AG04449 (cell line): ENCODE results near the gene CR1L.
"Not testable (repeated sequence)": the region's sequence is repeated elsewhere in the genome, so short reads cannot be mapped to it uniquely, and the experiment has no call there.

Source experiments
- CTCF ChIA-PET: fragments of 350-600 bp; formaldehyde crosslinking; extraction: SDS; loops from one replicate; lab custom pipeline; 2021; ENCODE audit warnings: antibody characterized with exemption; lab: Yijun Ruan, JAX
- POLR2A ChIA-PET: fragments of 400-600, 350-600 bp; formaldehyde crosslinking; extraction: SDS; loops from one replicate; lab custom pipeline; 2020; ENCODE audit warnings: antibody characterized with exemption, inconsistent platforms; lab: Yijun Ruan, JAX
- DNase-seq: peaks from one replicate; pipeline ENCODE4 v3.0.0-alpha.2; 2010; ENCODE audit warnings: low read depth, low spot score
- H3K4me3 ChIP-seq: 2 replicates; pipeline ENCODE4 v1.5.1; 2011; ENCODE audit warnings: low read depth, mild to moderate bottlenecking, control low read depth, low read length
- TF ChIP-seq, protein P1 (sequence below): IDR thresholded peaks from one replicate; pipeline ENCODE4 v1.5.1; 2011; ENCODE audit warnings: mild to moderate bottlenecking, moderate library complexity, low read length, control low read depth, inconsistent platforms; ENCODE audit not compliant: insufficient read depth; ENCODE audit errors: missing control alignments

Gene CR1L

DNA sequence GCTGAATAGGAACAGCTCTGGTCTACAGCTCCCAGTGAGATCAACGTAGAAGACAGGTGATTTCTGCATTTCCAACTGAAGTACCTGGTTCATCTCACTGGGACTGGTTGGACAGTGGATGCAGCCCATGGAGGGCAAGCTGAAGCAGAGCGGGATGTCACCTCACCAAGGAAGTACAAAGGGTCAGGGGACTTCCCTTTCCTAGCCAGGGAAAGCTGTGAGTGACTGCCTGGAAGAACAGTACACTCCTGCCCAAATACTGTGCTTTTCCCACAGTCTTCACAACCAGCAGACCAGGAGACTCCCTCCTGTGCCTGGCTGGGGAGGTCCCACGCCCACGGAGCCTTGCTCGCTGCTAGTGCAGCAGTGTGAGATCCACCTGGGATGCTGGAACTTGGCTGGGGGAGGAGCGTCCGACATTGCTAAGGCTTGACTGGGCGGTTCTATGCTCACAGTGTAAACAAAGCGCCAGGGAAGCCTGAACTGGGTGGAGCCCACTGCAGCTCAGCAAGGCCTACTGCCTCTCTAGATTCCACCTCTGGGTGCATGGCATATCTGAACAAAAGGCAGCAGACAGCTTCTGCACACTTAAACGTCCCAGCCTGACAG is 14.7 kb downstream of the CR1L start:
- H3K4me3 ChIP-seq, result no peak overlapping the region
- CTCF ChIA-PET, result interaction anchor here (1.1 kb wide), 1 partner anchor 138 kb away, joined by 5 read pairs; no protein-coding TSS in a partner anchor
- TF ChIP-seq, protein P1, sequence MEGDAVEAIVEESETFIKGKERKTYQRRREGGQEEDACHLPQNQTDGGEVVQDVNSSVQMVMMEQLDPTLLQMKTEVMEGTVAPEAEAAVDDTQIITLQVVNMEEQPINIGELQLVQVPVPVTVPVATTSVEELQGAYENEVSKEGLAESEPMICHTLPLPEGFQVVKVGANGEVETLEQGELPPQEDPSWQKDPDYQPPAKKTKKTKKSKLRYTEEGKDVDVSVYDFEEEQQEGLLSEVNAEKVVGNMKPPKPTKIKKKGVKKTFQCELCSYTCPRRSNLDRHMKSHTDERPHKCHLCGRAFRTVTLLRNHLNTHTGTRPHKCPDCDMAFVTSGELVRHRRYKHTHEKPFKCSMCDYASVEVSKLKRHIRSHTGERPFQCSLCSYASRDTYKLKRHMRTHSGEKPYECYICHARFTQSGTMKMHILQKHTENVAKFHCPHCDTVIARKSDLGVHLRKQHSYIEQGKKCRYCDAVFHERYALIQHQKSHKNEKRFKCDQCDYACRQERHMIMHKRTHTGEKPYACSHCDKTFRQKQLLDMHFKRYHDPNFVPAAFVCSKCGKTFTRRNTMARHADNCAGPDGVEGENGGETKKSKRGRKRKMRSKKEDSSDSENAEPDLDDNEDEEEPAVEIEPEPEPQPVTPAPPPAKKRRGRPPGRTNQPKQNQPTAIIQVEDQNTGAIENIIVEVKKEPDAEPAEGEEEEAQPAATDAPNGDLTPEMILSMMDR, result no peak
- POLR2A ChIA-PET, result no interaction called here
- no peak for DNase-seq

GRCh38 chr1:207661420-207661819 is 16.5 kb downstream of the CR1L start:
- CTCF ChIA-PET, H3K4me3 ChIP-seq, DNase-seq, POLR2A ChIA-PET: not testable (repeated sequence)

GRCh38 chr1:207666342-207666741 is 21.4 kb downstream of the CR1L start:
- ChIA-PET CTCF (interaction anchor here (1.3 kb wide), 1 partner anchor 12 kb away, joined by 3 read pairs; no protein-coding TSS in a partner anchor), POLR2A (no interaction called here)
- H3K4me3 ChIP-seq, result no peak overlapping the region
- TF ChIP-seq, protein P1, result no peak
- DNase-seq, result no peak

DNA sequence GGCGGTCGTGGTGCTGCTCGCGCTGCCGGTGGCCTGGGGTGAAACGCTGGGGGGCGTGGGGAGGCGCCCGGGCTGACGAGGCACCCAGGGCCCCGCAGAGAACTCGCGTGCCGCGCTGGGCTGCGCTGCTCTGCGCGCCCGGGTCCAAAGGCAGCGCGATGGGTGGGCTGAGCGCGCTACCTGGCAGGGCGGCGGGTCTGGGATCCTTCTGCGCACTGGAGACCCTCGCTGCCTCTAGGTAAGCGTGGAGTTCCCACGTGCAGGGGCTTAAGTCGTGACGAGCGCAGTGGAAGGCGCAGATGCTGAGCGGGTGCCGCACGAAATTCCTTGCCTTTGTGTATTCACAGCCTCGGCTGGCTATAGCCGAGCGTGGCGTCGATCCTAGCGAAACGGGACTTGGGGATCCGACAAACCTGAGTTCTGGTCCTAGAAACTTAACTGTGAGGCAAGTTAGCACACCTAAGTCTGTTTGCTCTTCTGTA is 24.6 kb downstream of the CR1L start:
- TF ChIP-seq, protein P1, result no peak
- POLR2A ChIA-PET, result no interaction called here
- CTCF ChIA-PET, result no interaction called here
- no peak overlapping the region for H3K4me3 ChIP-seq
- DNase-seq, result no peak

DNA sequence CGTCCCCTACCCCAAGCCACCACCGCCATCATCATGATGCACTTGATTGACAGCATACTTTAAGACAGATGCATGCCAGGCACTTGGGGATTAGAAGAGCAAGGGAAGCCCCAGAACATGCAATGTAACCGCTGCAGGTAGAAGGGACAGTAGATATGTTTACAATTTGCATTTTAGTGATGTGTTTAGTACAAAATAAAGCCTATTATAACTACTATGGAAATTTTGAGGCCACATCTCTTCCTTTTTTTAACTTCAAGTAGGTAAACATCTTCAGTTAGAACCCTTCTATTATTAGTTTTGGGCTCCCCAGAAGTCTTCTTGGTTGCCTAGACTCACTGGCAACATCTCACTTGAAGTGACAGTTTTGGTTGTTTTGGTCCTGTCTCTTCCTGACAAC is 25.3 kb downstream of the CR1L start:
- TF ChIP-seq, protein P1, result no peak
- no peak for DNase-seq
- no peak overlapping the region for H3K4me3 ChIP-seq
- ChIA-PET CTCF (no interaction called here), POLR2A (no interaction called here)

- TF ChIP-seq, protein P1, result no peak
- ChIA-PET POLR2A (no interaction called here), CTCF (interaction anchor here (1.1 kb wide), 1 partner anchor 16 kb away, joined by 4 read pairs; no protein-coding TSS in a partner anchor)
- no peak overlapping the region for H3K4me3 ChIP-seq
- DNase-seq, result no peak
Measured at GRCh38 chr1:207670997-207671396, 26.1 kb downstream of the CR1L start.
